KMS-11 (cell line): Measurements from ENCODE around the gene SORCS1.

ENCODE experiments used
- H2AFZ ChIP-seq: fragments of 200-600 bp; sonication (generic); 2 replicates; pipeline ENCODE4 v1.6.1; 2016; ENCODE audit warnings: antibody characterized with exemption, mixed run types, low read depth
- H3K27ac ChIP-seq: fragments of 200-600 bp; sonication (generic); 2 replicates; pipeline ENCODE4 v1.6.1; 2016; ENCODE audit warnings: mild to moderate bottlenecking, mixed run types
- H3K27me3 ChIP-seq: fragments of 200-600 bp; sonication (generic); 2 replicates; pipeline ENCODE4 v1.6.1; 2017; ENCODE audit warnings: mild to moderate bottlenecking, low read depth, mixed run types, moderate library complexity; ENCODE audit not compliant: insufficient read depth
- H3K36me3 ChIP-seq: fragments of 200-600 bp; sonication (generic); 2 replicates; pipeline ENCODE4 v1.6.1; 2017; ENCODE audit warnings: mild to moderate bottlenecking, mixed run types; ENCODE audit not compliant: insufficient read depth
- H3K4me1 ChIP-seq: fragments of 200-600 bp; sonication (generic); 2 replicates; pipeline ENCODE4 v1.6.1; 2016; ENCODE audit warnings: mild to moderate bottlenecking, low read depth, mixed run types; ENCODE audit not compliant: poor library complexity, severe bottlenecking
- H3K4me2 ChIP-seq: fragments of 200-600 bp; sonication (generic); 2 replicates; pipeline ENCODE4 v1.7.0; 2016; ENCODE audit warnings: mild to moderate bottlenecking, mixed run types
- H3K4me3 ChIP-seq: fragments of 200-600 bp; sonication (generic); IDR thresholded peaks from 2 replicates; pipeline ENCODE4 v1.6.1; 2017; ENCODE audit warnings: low read depth, low read length, mixed read lengths; ENCODE audit not compliant: insufficient read depth
- H3K79me2 ChIP-seq: fragments of 200-600 bp; sonication (generic); 2 replicates; pipeline ENCODE4 v1.6.1; 2016; ENCODE audit warnings: low read depth, mixed run types; ENCODE audit not compliant: insufficient read depth
- H3K9ac ChIP-seq: fragments of 200-600 bp; sonication (generic); 2 replicates; pipeline ENCODE4 v1.6.1; 2016; ENCODE audit warnings: mild to moderate bottlenecking, mixed run types
- H4K20me1 ChIP-seq: fragments of 200-600 bp; sonication (generic); 2 replicates; pipeline ENCODE4 v1.6.1; 2016; ENCODE audit warnings: mild to moderate bottlenecking, mixed run types; ENCODE audit not compliant: insufficient read depth
- CTCF ChIP-seq: fragments of 200-600 bp; sonication (generic); conservative IDR thresholded peaks from 2 replicates; pipeline ENCODE4 v1.6.1; 2017; ENCODE audit warnings: low read depth, mild to moderate bottlenecking, antibody characterized with exemption, low read length, moderate library complexity, mixed read lengths

The SORCS1 gene

DNA sequence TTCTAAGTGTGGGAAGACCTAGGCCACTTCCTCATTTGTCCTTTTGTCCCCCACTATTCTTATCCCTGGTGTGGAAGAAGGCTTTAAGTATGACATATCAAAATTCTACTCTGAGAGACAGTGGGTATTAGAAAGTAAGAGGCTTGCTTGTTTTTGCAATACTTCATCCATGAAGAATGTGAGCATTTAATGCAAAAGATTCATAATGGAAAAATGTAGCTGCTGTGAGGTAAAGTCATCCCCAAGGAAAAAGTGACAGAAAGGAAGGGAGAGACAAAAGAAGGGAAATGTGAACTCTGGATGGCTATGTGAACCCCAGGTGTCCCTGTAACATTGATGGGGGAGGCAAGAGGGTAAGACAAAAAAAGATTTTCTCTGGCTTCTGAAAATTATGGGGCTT is 607.5 kb downstream of the SORCS1 start:
- Histone ChIP-seq H2AFZ (no peak overlapping the region), H3K36me3 (no peaks in the 10 kb centered on the region), H3K27me3 (no peaks in the 10 kb centered on the region), H3K4me1 (no peaks in the 10 kb centered on the region), H3K27ac (no peak overlapping the region), H3K4me3 (no peak overlapping the region), H3K79me2 (no peaks in the 10 kb centered on the region), H3K9ac (no peak overlapping the region), H3K4me2 (no peak overlapping the region), H4K20me1 (no peaks in the 10 kb centered on the region)
- no peak for TF ChIP-seq CTCF

DNA sequence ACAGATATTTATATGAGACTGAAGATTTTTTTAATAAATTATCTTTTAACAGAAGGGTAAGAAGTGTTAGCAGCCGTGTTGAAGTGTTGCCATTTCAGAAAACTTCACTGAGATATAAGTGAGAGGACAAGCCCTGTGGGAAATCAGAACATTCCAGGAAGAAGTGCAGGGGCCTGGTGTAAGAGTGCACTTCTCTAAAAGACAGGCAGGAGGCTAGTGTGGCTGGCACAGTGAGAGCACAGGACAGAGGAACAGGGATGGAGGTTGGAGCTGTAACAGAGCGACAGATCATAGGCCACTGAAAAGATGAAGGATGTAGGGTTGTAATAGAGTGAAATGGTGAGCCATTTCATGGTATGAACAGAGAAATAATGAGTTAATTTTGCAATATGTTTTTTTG is 608.9 kb downstream of the SORCS1 start:
- no peaks in the 10 kb centered on the region for H3K4me1 ChIP-seq
- H3K27ac ChIP-seq, result no peak overlapping the region
- no peak overlapping the region for H3K4me2 ChIP-seq
- no peaks in the 10 kb centered on the region for H4K20me1 ChIP-seq
- no peaks in the 10 kb centered on the region for H3K27me3 ChIP-seq
- TF ChIP-seq CTCF, result no peak
- H3K9ac ChIP-seq, result no peak overlapping the region
- no peaks in the 10 kb centered on the region for H3K79me2 ChIP-seq
- H3K4me3 ChIP-seq, result no peak overlapping the region
- no peak overlapping the region for H2AFZ ChIP-seq
- H3K36me3 ChIP-seq, result no peaks in the 10 kb centered on the region

- Histone ChIP-seq H3K27ac (no peak overlapping the region), H3K4me2 (no peak overlapping the region), H3K4me1 (no peaks in the 10 kb centered on the region), H3K79me2 (no peaks in the 10 kb centered on the region), H3K4me3 (no peak overlapping the region), H3K27me3 (no peaks in the 10 kb centered on the region), H3K36me3 (no peaks in the 10 kb centered on the region), H4K20me1 (no peaks in the 10 kb centered on the region), H2AFZ (no peak overlapping the region), H3K9ac (no peak overlapping the region)
- TF ChIP-seq CTCF, result no peak
These were observed 612.9 kb downstream of the SORCS1 start for GRCh38 chr10:106551501-106552062.

DNA sequence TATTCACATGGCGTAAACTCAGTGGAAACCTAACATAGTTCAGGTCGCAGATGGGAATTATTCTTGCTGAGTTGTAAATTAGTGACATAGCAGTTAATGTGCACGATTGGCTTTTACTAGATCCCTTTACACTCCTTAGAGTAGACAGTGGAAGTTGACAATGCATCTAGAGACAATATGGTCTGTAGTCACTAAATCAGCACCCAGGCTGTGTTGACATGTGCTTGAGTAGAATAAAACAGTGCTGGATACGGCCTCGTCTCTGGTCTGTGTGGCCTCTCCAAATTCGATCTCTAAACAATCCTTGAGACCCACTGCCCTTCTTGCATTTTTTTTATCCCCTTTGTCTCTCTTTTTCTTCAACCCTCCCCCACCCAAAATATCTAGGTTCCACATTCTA is 615.7 kb downstream of the SORCS1 start:
- no peak overlapping the region for H3K4me2 ChIP-seq
- no peak overlapping the region for H2AFZ ChIP-seq
- no peaks in the 10 kb centered on the region for H3K36me3 ChIP-seq
- no peaks in the 10 kb centered on the region for H3K79me2 ChIP-seq
- no peak for TF ChIP-seq CTCF
- no peak overlapping the region for H3K9ac ChIP-seq
- H3K27me3 ChIP-seq, result no peaks in the 10 kb centered on the region
- H4K20me1 ChIP-seq, result no peaks in the 10 kb centered on the region
- no peak overlapping the region for H3K27ac ChIP-seq
- no peaks in the 10 kb centered on the region for H3K4me1 ChIP-seq
- no peak overlapping the region for H3K4me3 ChIP-seq
